ENCODE data around the gene NUDT22.

NUDT22 gene

GRCh38 chr11:64262271-64263002 is 36.4 kb downstream of the NUDT22 start:
- Histone ChIP-seq H3K27me3 (ENCODE audit: control insufficient read depth in 1 of 2, insufficient read depth in 2 of 2, low read length in 2 of 2) (no peaks in the 10 kb centered on the region), H3K27ac (ENCODE audit: low read depth, low read length) (no peak overlapping the region), H3K9ac (ENCODE audit: low read depth in 1 of 2, low read length in 2 of 2) (no peak overlapping the region), H3K4me3 (ENCODE audit: low read depth in 1 of 2, low read length in 2 of 2) (no peak overlapping the region), H3K4me1 (ENCODE audit: control insufficient read depth in 1 of 2, insufficient read depth in 2 of 2, low read length in 2 of 2) (peaks cover 22 to 25% of the 10 kb centered on the region in 2 donors), H3K36me3 (ENCODE audit: control insufficient read depth in 1 of 2, insufficient read depth in 2 of 2, low read length in 2 of 2) (peaks cover 62 to 89% of the 10 kb centered on the region in 2 donors), H3K9me3 (ENCODE audit: control insufficient read depth in 1 of 2, low read length in 2 of 2) (no peaks in the 10 kb centered on the region)

DNA sequence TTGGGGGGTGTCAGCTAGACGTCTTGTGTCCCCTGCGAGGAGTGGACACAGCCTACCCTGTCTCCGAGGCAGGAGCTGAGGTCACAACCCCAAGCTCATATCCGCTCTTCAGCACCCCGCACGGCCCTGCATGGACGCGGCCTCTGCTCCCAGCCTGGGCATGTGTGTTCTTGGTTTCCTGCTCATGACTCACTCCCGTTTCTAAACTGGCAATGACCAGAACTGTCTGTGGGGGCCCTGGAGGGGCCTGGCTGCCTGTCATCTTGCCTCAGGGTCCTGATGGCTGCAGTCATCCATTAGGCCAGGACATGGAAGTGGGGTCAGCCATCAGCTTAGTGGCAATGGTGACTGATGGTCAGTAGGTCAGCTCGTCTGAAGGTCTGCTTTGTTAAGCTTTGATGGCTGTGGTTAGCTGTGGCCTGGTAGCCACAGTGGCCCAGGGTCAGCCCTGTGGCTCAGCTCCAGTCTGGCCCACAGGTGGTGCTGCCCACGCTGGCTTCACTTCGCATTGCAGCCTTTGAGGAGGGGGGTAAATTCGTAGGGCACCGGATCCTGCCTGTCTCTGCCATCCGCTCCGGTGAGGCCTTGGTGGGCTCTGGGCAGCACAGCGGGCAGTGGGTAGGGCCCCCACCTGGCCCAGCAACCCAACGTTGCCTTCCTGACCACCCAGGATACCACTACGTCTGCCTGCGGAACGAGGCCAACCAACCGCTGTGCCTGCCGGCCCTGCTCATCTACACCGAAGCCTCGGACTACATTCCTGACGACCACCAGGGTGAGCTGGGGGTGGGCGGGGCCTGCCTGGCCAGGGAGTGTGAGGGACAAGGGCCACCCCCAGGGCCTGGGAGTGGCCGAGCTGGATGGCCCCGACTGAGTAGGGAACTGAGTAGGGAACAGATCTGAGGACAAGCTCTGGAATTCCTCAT is 37.2 kb downstream of the NUDT22 start:
- Histone ChIP-seq H3K4me3 (ENCODE audit: low read depth in 1 of 2, low read length in 2 of 2) (no peak overlapping the region), H3K36me3 (ENCODE audit: control insufficient read depth in 1 of 2, insufficient read depth in 2 of 2, low read length in 2 of 2) (peaks cover 61 to 86% of the 10 kb centered on the region in 2 donors), H3K27ac (ENCODE audit: low read depth, low read length) (no peak overlapping the region), H3K9me3 (ENCODE audit: control insufficient read depth in 1 of 2, low read length in 2 of 2) (no peaks in the 10 kb centered on the region), H3K4me1 (ENCODE audit: control insufficient read depth in 1 of 2, insufficient read depth in 2 of 2, low read length in 2 of 2) (peaks cover 31 to 34% of the 10 kb centered on the region in 2 donors), H3K27me3 (ENCODE audit: control insufficient read depth in 1 of 2, insufficient read depth in 2 of 2, low read length in 2 of 2) (no peaks in the 10 kb centered on the region), H3K9ac (ENCODE audit: low read depth in 1 of 2, low read length in 2 of 2) (no peak overlapping the region)

- Histone ChIP-seq H3K9ac (ENCODE audit: low read depth in 1 of 2, low read length in 2 of 2) (no peak overlapping the region), H3K4me1 (ENCODE audit: control insufficient read depth in 1 of 2, insufficient read depth in 2 of 2, low read length in 2 of 2) (peaks cover 34 to 40% of the 10 kb centered on the region in 2 donors), H3K27ac (ENCODE audit: low read depth, low read length) (no peak overlapping the region), H3K9me3 (ENCODE audit: control insufficient read depth in 1 of 2, low read length in 2 of 2) (no peaks in the 10 kb centered on the region), H3K36me3 (ENCODE audit: control insufficient read depth in 1 of 2, insufficient read depth in 2 of 2, low read length in 2 of 2) (peaks cover 62 to 80% of the 10 kb centered on the region in 2 donors), H3K27me3 (ENCODE audit: control insufficient read depth in 1 of 2, insufficient read depth in 2 of 2, low read length in 2 of 2) (no peaks in the 10 kb centered on the region), H3K4me3 (ENCODE audit: low read depth in 1 of 2, low read length in 2 of 2) (no peak overlapping the region)
Observed at GRCh38 chr11:64263947-64264317, 37.9 kb downstream of the NUDT22 start.

GRCh38 chr11:64264371-64264852 is 38.3 kb downstream of the NUDT22 start:
- Histone ChIP-seq H3K27me3 (ENCODE audit: control insufficient read depth in 1 of 2, insufficient read depth in 2 of 2, low read length in 2 of 2) (no peaks in the 10 kb centered on the region), H3K27ac (ENCODE audit: low read depth, low read length) (no peak overlapping the region), H3K9me3 (ENCODE audit: control insufficient read depth in 1 of 2, low read length in 2 of 2) (no peaks in the 10 kb centered on the region), H3K36me3 (ENCODE audit: control insufficient read depth in 1 of 2, insufficient read depth in 2 of 2, low read length in 2 of 2) (peaks cover 61 to 75% of the 10 kb centered on the region in 2 donors), H3K4me3 (ENCODE audit: low read depth in 1 of 2, low read length in 2 of 2) (no peak overlapping the region), H3K4me1 (ENCODE audit: control insufficient read depth in 1 of 2, insufficient read depth in 2 of 2, low read length in 2 of 2) (peaks cover 36 to 39% of the 10 kb centered on the region in 2 donors), H3K9ac (ENCODE audit: low read depth in 1 of 2, low read length in 2 of 2) (no peak overlapping the region)

DNA sequence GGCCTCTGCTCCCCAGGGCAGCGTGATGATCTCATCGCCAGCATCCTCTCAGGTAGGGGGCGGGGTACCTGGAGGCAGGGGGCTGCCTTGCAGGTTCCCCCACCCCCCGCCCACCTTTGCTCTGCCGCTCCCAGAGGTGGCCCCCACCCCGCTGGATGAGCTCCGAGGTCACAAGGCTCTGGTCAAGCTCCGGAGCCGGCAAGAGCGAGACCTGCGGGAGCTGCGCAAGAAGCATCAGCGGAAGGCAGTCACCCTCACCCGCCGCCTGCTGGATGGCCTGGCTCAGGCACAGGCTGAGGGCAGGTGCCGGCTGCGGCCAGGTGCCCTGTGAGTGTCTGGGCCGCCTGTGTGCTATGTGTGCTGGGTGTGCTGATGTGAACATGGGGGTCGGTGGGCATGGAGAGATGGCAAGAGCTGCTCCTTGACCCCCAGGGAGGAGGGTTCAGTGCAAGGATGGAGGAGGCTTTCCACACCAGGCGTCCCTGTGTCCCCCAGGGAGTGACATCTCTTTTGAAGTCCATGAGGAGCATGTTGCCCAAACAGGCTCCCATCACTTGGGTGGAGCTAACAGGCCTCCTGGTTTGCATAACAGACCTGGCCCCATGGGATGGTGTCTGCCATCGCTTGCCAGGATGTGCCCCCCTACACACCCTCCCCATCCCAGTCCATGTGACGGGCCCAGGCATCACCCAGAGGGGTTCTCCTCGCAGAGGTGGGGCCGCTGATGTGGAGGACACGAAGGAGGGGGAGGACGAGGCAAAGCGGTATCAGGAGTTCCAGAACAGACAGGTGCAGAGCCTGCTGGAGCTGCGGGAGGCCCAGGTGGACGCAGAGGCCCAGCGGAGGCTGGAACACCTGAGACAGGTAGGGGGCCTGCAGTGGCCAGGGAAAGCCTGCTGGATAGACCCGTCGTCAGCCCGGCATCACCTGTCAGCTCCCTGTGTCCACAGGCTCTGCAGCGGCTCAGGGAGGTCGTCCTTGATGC is 39.4 kb downstream of the NUDT22 start:
- Histone ChIP-seq H3K27me3 (ENCODE audit: control insufficient read depth in 1 of 2, insufficient read depth in 2 of 2, low read length in 2 of 2) (no peaks in the 10 kb centered on the region), H3K36me3 (ENCODE audit: control insufficient read depth in 1 of 2, insufficient read depth in 2 of 2, low read length in 2 of 2) (peaks cover 51 to 64% of the 10 kb centered on the region in 2 donors), H3K4me1 (ENCODE audit: control insufficient read depth in 1 of 2, insufficient read depth in 2 of 2, low read length in 2 of 2) (peaks cover 36% of the 10 kb centered on the region in 2 donors), H3K9me3 (ENCODE audit: control insufficient read depth in 1 of 2, low read length in 2 of 2) (no peaks in the 10 kb centered on the region), H3K4me3 (ENCODE audit: low read depth in 1 of 2, low read length in 2 of 2) (no peak overlapping the region), H3K9ac (ENCODE audit: low read depth in 1 of 2, low read length in 2 of 2) (no peak overlapping the region), H3K27ac (ENCODE audit: low read depth, low read length) (no peak overlapping the region)

DNA sequence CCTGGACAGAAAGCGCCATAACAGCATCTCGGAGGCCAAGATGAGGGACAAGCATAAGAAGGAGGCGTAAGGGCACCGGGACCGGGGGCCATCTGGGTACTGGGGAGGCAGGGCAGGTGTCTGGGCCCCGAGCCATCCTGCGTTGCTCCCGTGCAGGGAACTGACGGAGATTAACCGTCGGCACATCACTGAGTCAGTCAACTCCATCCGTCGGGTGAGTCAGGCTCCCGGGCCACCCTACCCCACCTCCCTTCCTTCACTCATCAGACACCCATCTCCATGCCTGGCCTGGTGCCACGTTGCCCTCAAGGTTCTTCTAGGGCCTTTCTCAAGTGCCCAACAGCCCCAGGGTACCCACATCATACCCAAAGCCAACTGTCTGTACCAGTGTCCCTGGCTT is 40.3 kb downstream of the NUDT22 start:
- Histone ChIP-seq H3K27me3 (ENCODE audit: control insufficient read depth in 1 of 2, insufficient read depth in 2 of 2, low read length in 2 of 2) (no peaks in the 10 kb centered on the region), H3K4me3 (ENCODE audit: low read depth in 1 of 2, low read length in 2 of 2) (no peak overlapping the region), H3K4me1 (ENCODE audit: control insufficient read depth in 1 of 2, insufficient read depth in 2 of 2, low read length in 2 of 2) (peaks cover 36 to 37% of the 10 kb centered on the region in 2 donors), H3K36me3 (ENCODE audit: control insufficient read depth in 1 of 2, insufficient read depth in 2 of 2, low read length in 2 of 2) (peaks cover 47 to 56% of the 10 kb centered on the region in 2 donors), H3K27ac (ENCODE audit: low read depth, low read length) (no peak overlapping the region), H3K9ac (ENCODE audit: low read depth in 1 of 2, low read length in 2 of 2) (no peak overlapping the region), H3K9me3 (ENCODE audit: control insufficient read depth in 1 of 2, low read length in 2 of 2) (no peaks in the 10 kb centered on the region)

DNA sequence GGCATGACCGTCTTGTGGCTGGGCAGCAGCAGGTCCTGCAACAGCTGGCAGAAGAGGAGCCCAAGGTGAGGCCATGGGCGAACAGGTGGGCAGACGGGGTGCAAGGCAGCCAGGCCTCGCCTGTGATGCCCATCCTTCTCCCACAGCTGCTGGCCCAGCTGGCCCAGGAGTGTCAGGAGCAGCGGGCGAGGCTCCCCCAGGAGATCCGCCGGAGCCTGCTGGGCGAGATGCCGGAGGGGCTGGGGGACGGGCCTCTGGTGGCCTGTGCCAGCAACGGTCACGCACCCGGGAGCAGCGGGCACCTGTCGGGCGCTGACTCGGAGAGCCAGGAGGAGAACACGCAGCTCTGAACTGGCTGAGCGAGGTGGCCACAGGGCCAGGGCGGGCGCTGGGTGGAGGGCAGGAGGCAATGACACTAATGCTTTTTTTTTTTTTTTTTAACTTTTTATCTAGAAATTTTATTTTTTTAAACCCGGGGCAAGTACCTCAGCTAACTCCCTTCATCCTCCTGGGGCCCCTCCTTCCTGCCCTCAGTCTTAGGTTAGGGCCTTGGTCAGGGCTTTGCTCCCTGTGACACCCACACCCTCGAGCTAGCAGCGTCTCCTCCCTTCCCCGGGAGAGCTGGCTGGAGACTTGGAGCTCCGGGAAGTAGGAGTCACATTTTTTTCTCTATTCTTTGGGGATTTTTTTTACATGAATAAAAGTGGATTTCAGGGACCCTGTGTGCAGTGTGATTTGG is 41.3 kb downstream of the NUDT22 start:
- H3K4me3 ChIP-seq (ENCODE audit: low read depth in 1 of 2, low read length in 2 of 2) = no peak overlapping the region
- peaks cover 41 to 46% of the 10 kb centered on the region in 2 donors for H3K36me3 ChIP-seq (ENCODE audit: control insufficient read depth in 1 of 2, insufficient read depth in 2 of 2, low read length in 2 of 2)
- H3K27ac ChIP-seq (ENCODE audit: low read depth, low read length) = no peak overlapping the region
- H3K9me3 ChIP-seq (ENCODE audit: control insufficient read depth in 1 of 2, low read length in 2 of 2) = no peaks in the 10 kb centered on the region
- peak overlapping the region; percentile 67 to 83 for H3K9ac ChIP-seq (ENCODE audit: low read depth in 1 of 2, low read length in 2 of 2)
- no peaks in the 10 kb centered on the region for H3K27me3 ChIP-seq (ENCODE audit: control insufficient read depth in 1 of 2, insufficient read depth in 2 of 2, low read length in 2 of 2)
- H3K4me1 ChIP-seq (ENCODE audit: control insufficient read depth in 1 of 2, insufficient read depth in 2 of 2, low read length in 2 of 2) = peaks cover 46 to 47% of the 10 kb centered on the region in 2 donors

GRCh38 chr11:64268025-64268892 is 42.2 kb downstream of the NUDT22 start:
- H3K27ac ChIP-seq (ENCODE audit: low read depth, low read length) = peak overlapping the region; percentile 92
- peak overlapping the region; percentile 67 to 83 for H3K9ac ChIP-seq (ENCODE audit: low read depth in 1 of 2, low read length in 2 of 2)
- H3K4me3 ChIP-seq (ENCODE audit: low read depth in 1 of 2, low read length in 2 of 2) = peak overlapping the region; percentile 71 to 77
- no peaks in the 10 kb centered on the region for H3K27me3 ChIP-seq (ENCODE audit: control insufficient read depth in 1 of 2, insufficient read depth in 2 of 2, low read length in 2 of 2)
- peaks cover 35 to 37% of the 10 kb centered on the region in 2 donors for H3K36me3 ChIP-seq (ENCODE audit: control insufficient read depth in 1 of 2, insufficient read depth in 2 of 2, low read length in 2 of 2)
- H3K4me1 ChIP-seq (ENCODE audit: control insufficient read depth in 1 of 2, insufficient read depth in 2 of 2, low read length in 2 of 2) = peaks cover 49 to 52% of the 10 kb centered on the region in 2 donors
- no peaks in the 10 kb centered on the region for H3K9me3 ChIP-seq (ENCODE audit: control insufficient read depth in 1 of 2, low read length in 2 of 2)
